GM12878 (cell line): ENCODE measurements around the gene ALDH1L1. TPM values are rescaled to one million over a fixed set of nuclear protein-coding genes. Genes with fewer than 3 reads are reported as not detected.

Experiments used
- ATAC-seq: fragments of 200-7000 bp; cut with Tn5 transposase; 3 replicates; pipeline ENCODE4 v1.9.1; 2020; ENCODE audit warnings: mild to moderate bottlenecking, moderate library complexity
- BruUV-seq: library from RNA; stranded (reverse); fragments of 400-500 nt; replicated peaks from 2 replicates; lab custom pipeline; 2021; lab: Mats Ljungman, UMichigan
- CTCF ChIA-PET: fragments of 300-600 bp; sonication (Branson Sonifier 250); formaldehyde crosslinking; extraction: SDS; loops from one replicate; lab custom pipeline; 2021; ENCODE audit warnings: inconsistent platforms; lab: Yijun Ruan, JAX
- POLR2A ChIA-PET: fragments of 350-600 bp; formaldehyde crosslinking; extraction: SDS; loops from one replicate; lab custom pipeline; 2021; ENCODE audit warnings: inconsistent platforms; lab: Charles Lee
- RAD21 ChIA-PET: fragments of 300-600 bp; sonication (Branson Sonifier 250); formaldehyde crosslinking; loops from one replicate; lab custom pipeline; 2023; ENCODE audit warnings: antibody characterized with exemption; ENCODE audit not compliant: unreplicated experiment; lab: Charles Lee
- SMC1A ChIA-PET: fragments of 300-600 bp; sonication (Branson Sonifier 250); formaldehyde crosslinking; loops from one replicate; lab custom pipeline; 2023; ENCODE audit not compliant: unreplicated experiment, uncharacterized antibody; lab: Charles Lee
- DNase-seq: peaks from one replicate; pipeline ENCODE4 v3.0.0-alpha.2; 2011; ENCODE audit warnings: low read depth, low spot score
- FAIRE-seq: peaks from 3 replicates; lab custom pipeline; 2011; peaks lifted over from hg19 to GRCh38; lab: Jason Lieb, UNC
- H2AFZ ChIP-seq: 2 replicates; pipeline ENCODE4 v1.6.0; 2011; ENCODE audit warnings: low read depth, low read length, control low read depth; ENCODE audit not compliant: control insufficient read depth
- H3K27ac ChIP-seq: 2 replicates; pipeline ENCODE4 v1.5.1; 2011; ENCODE audit warnings: control low read depth; ENCODE audit not compliant: control insufficient read depth, insufficient read depth
- H3K27me3 ChIP-seq, 2 experiments: replicated peaks in 1 of 2; 2 replicates each; pipeline versions ENCODE4 v1.6.0 to v1.6.1; 2011; ENCODE audit warnings: low read length in 1 of 2; ENCODE audit not compliant: control insufficient read depth in 2 of 2, insufficient read depth in 2 of 2
- H3K36me3 ChIP-seq, 2 experiments: 2 replicates each; pipeline ENCODE4 v1.5.1; 2011; ENCODE audit warnings: low read length in 1 of 2; ENCODE audit not compliant: control insufficient read depth in 2 of 2, insufficient read depth in 2 of 2
- H3K4me1 ChIP-seq: 2 replicates; pipeline ENCODE4 v1.6.1; 2011; ENCODE audit warnings: mild to moderate bottlenecking, low read length, moderate library complexity, mixed read lengths; ENCODE audit not compliant: control insufficient read depth, insufficient read depth
- H3K4me2 ChIP-seq: 2 replicates; pipeline ENCODE4 v1.6.0; 2011; ENCODE audit warnings: control low read depth; ENCODE audit not compliant: control insufficient read depth, insufficient read depth
- H3K4me3 ChIP-seq: fragments of 200-600 bp; sonication (generic); 2 replicates; pipeline ENCODE4 v1.5.1; 2016
- H3K79me2 ChIP-seq: 2 replicates; pipeline ENCODE4 v1.6.0; 2011; ENCODE audit warnings: low read length; ENCODE audit not compliant: control insufficient read depth, insufficient read depth
- H3K9ac ChIP-seq: 2 replicates; pipeline ENCODE4 v1.8.0; 2011; ENCODE audit warnings: low read length, control low read depth, mixed read lengths; ENCODE audit not compliant: control insufficient read depth, insufficient read depth
- H3K9me3 ChIP-seq: replicated peaks from 3 replicates; pipeline ENCODE4 v1.5.1; 2011; ENCODE audit warnings: mild to moderate bottlenecking, low read length; ENCODE audit not compliant: control insufficient read depth, insufficient read depth
- H4K20me1 ChIP-seq: 2 replicates; pipeline ENCODE4 v1.6.0; 2011; ENCODE audit not compliant: control insufficient read depth, insufficient read depth
- MTA3 ChIP-seq: IDR thresholded peaks from 2 replicates; pipeline ENCODE4 v1.6.1; 2012; ENCODE audit warnings: low read length, inconsistent platforms, borderline replicate concordance
- MYC ChIP-seq: IDR thresholded peaks from 2 replicates; pipeline ENCODE4 v1.6.1; 2011; ENCODE audit warnings: mild to moderate bottlenecking, low read length, moderate library complexity, inconsistent platforms; ENCODE audit not compliant: insufficient read depth, insufficient replicate concordance, insufficient read length, severe bottlenecking
- RCOR1 ChIP-seq: conservative IDR thresholded peaks from 2 replicates; pipeline ENCODE4 v1.6.1; 2012; ENCODE audit warnings: low read depth, low read length, improper control_type of control experiment
- RELB ChIP-seq: fragments of 450-650 bp; IDR thresholded peaks from 2 replicates; pipeline ENCODE4 v1.6.1; 2017; ENCODE audit warnings: low read depth, mild to moderate bottlenecking, moderate library complexity
- ZBTB4 ChIP-seq: fragments of 450-650 bp; formaldehyde crosslinking; IDR thresholded peaks from 2 replicates; pipeline ENCODE4 v1.4.0; 2022; ENCODE audit warnings: mild to moderate bottlenecking, moderate library complexity
- WGBS: methylation state at CpG from one replicate; pipeline ENCODE4 v1.1.6; 2016; ENCODE audit warnings: low lambda C conversion rate; ENCODE audit not compliant: insufficient replicate concordance, insufficient coverage; ENCODE audit errors: missing lambda C conversion rate; 5-methylcytosine and 5-hydroxymethylcytosine counted together
- in situ Hi-C: fragments of 300-500 bp; cut with MboI; formaldehyde crosslinking; loops from 9 replicates; pipeline ENCODE4 v1.14.3; 2018; ENCODE audit warnings: mixed read lengths
- intact Hi-C: fragments of 100-400 bp; cut with micrococcal nuclease; formaldehyde crosslinking; loops from one replicate; pipeline ENCODE4 v1.14.2; 2022; ENCODE audit not compliant: unreplicated experiment
- polyA plus RNA-seq, 11 experiments: library from polyadenylated mRNA; depleted of rRNA in 4 of 11; unstranded in 6 of 11; stranded (reverse) in 5 of 11; fragments of >200 nt; fragmentation: Nextera tagmentation in 4 of 11; fragmentation: Illumina TruSeq in 1 of 11; extraction: Ambion mirVana in 4 of 11; extraction: Trizol in 1 of 11; gene quantifications; 1 replicate in 1 of 11; 2 replicates in 10 of 11; pipeline versions ENCODE4 v1.2.1 to v1.2.3, GENCODE V29; 2011 to 2016; ENCODE audit warnings: inconsistent platforms in 2 of 11, missing spikeins in 2 of 11, low read depth in 1 of 11
- total RNA-seq, 4 experiments: library from RNA; depleted of rRNA in 3 of 4; stranded (reverse); fragments of >200 nt in 3 of 4; fragmentation: Illumina TruSeq in 1 of 4; extraction: Trizol in 1 of 4; gene quantifications; 2 replicates each; pipeline versions ENCODE4 v1.2.1 to v1.2.3, GENCODE V29; 2013 to 2021

Gene ALDH1L1
- total and polyA plus RNA-seq, 10 of the 15 experiments (the other 5 are each of a cell fraction or from before 2014, with no cell fraction given): 0.04 to 18.2 (median 0.45) TPM

GRCh38 chr3:126056681-126057500 lies 123.5 kb downstream of the ALDH1L1 start (continued):
- TF ChIP-seq ZBTB4 (CRISPR knock-in tag): no peak
- no peak for TF ChIP-seq RCOR1
- no peak for TF ChIP-seq RELB

GRCh38 chr3:126056088-126056487 lies 124.3 kb downstream of the ALDH1L1 start:
- H3K79me2 ChIP-seq: no peaks in the 10 kb centered on the region
- POLR2A ChIA-PET: no interaction called here
- SMC1A ChIA-PET: no interaction called here
- H3K36me3 ChIP-seq: no peaks in the 10 kb centered on the region
- no peaks in the 10 kb centered on the region for H3K27me3 ChIP-seq
- no peaks in the 10 kb centered on the region for H4K20me1 ChIP-seq
- no peak overlapping the region for H3K4me3 ChIP-seq
- H3K9ac ChIP-seq: no peak overlapping the region
- no peaks in the 10 kb centered on the region for H3K9me3 ChIP-seq
- no peak overlapping the region for H3K27ac ChIP-seq
- FAIRE-seq (no peak), DNase-seq (no peak), ATAC-seq (no peak)
- H2AFZ ChIP-seq: no peak overlapping the region
- no peak overlapping the region for H3K4me2 ChIP-seq
- no TSS peak for BruUV-seq
- in situ Hi-C loops (no loop called here), intact Hi-C loops (no loop called here)
- RAD21 ChIA-PET: no interaction called here
- no peak for TF ChIP-seq MTA3
- no peak for TF ChIP-seq MYC
- 78% methylated on average over 10 of the region's 10 CpGs for WGBS
- peaks cover 9% of the 10 kb centered on the region for H3K4me1 ChIP-seq
- CTCF ChIA-PET: no interaction called here
